B cell (primary cell): Measurements from ENCODE around the gene PDE10A.

Source experiments
- CTCF ChIP-seq: fragments of 200-600 bp; IDR thresholded peaks from one replicate; pipeline ENCODE4 v1.8.0; 2022; ENCODE audit warnings: antibody characterized with exemption, mild to moderate bottlenecking
- EZH2 ChIP-seq: IDR thresholded peaks from 2 replicates; pipeline ENCODE4 v1.6.1; 2012; ENCODE audit warnings: borderline replicate concordance, low read depth, mild to moderate bottlenecking, moderate library complexity, low read length; ENCODE audit not compliant: insufficient read depth, poor library complexity, severe bottlenecking

GRCh38 chr6:165426892-165427291, 236.1 kb downstream of the PDE10A start:
- TF ChIP-seq EZH2 (no peak), CTCF (no peak)
